G401.6 (cell line): ENCODE data around the gene BOK.
"Not testable (repeated sequence)": the region's sequence is repeated elsewhere in the genome, so short reads cannot be mapped to it uniquely, and the experiment has no call there.

Experiments
- FAIRE-seq: peaks from 2 replicates; lab custom pipeline; 2012; peaks lifted over from hg19 to GRCh38; lab: Jason Lieb, UNC

BOK gene

DNA sequence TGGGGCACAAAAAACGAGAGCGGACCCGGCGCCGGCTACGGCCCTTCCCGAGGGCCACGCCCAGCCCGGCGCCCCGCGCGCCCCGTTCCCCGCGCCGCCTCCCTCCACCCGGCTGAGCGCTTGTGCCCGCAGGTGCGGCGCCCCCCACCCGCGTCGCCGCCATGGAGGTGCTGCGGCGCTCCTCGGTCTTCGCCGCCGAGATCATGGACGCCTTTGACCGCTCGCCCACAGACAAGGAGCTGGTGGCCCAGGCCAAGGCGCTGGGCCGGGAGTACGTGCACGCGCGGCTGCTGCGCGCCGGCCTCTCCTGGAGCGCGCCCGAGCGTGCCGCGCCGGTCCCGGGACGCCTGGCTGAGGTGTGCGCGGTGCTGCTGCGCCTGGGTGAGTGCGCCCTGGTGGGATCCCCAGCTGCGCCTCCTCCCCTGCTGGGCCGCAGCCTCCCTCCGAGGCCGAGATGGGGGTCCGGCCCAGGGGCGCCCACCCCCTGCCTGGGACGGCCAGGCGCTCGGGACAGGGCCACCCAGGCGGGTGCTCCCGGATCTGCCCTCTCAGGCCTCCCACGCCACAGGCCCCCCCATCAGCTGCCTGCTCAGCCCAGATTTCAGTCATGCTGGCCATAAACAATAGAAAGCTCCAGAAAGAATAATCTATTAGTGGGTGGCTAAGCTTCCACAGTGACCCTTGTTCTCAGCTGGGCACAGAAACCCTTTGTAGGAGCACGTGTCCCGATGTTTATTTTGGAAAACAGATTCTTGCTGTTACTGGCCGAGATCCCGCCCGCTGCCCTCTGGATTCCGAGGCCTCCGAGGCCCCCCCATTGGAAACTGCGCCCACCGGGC lies 997 bp downstream of the BOK start:
- FAIRE-seq = no peak

GRCh38 chr2:241560162-241560882 lies 1.8 kb downstream of the BOK start:
- FAIRE-seq = no peak

DNA sequence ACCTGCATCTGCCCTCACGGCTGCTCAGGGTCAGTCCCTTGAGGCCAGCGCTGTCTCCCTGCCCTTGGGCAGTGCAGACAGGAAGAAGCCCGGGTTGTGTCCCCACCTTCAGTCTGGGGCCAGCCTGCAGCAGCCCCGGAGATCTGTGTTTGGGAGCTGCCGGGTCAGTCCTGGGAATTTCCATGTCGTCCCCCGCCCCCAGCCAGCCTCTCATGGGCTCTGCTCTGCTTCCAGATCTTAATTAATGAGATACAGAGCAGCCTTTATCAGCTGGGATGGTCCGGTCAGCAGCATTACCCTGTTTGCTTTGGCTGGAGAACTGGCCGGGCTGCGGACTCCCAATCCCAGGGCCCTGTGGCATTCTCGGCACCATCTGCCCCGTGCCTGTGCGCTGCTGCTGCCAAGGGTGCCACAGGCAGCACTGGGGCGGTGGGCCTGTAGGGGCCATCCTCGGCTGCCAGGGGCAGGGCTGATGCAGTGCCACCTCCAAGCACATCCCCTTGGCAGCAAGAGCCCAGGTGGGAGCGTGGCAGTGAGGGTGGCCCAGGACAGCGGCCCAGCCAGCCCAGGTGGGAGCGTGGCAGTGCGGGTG lies 2.4 kb downstream of the BOK start:
- FAIRE-seq = no peak

DNA sequence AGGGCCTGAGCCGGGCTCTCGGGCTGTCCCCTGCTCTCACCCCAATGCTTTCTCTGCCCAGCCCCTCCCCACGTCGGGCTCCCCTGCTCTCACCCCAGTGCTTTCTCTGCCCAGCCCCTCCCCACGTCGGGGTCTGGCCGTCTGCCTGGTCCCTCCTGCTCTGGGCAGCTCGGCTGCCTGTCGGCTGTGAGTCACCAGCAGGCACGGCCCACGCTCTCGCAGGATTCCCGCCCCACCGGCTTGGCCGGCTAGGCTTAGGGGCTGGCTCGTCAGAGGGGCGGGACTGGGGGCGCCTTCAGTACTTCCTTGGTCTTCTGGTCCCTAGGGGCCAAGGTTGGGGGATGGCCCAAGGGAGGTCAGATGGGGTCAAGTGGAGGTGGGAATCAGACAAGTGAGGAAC lies 3.3 kb downstream of the BOK start:
- no peak for FAIRE-seq

DNA sequence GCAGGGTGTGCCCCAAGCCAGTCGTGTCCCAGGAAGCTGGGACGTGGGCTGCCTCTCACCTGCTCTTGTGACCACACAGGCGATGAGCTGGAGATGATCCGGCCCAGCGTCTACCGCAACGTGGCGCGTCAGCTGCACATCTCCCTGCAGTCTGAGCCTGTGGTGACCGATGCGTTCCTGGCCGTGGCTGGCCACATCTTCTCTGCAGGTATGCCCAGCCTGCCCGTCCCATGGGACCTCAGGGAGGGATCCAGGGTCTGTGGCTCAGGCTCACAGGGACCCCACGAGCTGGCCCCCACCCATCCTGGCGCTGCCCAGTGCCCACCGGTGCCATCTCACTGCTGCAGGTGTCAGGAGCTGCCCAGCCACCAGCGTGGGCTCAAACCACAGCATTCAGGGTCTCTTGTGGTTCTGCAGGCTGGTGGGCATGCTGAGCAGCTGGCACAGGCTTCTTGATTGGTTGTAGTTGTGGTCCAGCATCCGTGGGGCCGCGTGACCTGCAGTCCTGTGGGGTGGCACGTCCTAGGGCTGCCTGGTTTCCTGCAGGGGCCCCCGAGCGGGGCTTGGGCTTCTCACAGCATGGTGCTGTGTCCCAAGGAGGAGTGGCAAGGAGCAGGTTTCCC lies 3.8 kb downstream of the BOK start:
- no peak for FAIRE-seq

DNA sequence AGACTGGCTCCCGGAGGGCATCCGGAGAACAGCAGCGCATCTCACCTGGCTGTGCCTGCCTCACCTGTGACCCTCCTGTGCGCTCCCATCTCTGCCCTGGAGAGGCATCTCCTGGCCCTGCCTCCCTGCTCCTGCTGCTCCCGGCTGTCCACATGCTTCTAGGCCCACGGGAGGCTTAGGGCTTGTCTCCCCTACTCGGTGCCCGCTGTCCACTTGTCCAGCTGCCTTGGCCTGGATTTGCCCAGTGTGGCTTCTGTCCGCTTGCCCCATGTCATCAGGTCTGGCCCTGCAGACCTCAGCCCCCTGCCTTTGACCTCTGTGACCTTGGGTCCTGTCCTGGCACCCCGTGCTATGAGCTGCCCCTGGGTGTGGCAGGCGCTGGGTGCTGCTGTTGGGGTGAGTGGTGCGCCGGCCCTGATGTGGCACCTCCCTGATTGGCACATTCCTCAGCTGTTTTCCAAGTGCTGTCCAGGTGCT lies 4.5 kb downstream of the BOK start:
- FAIRE-seq = no peak

- no peak for FAIRE-seq
Observed at GRCh38 chr2:241563571-241563980, 5.0 kb downstream of the BOK start.

DNA sequence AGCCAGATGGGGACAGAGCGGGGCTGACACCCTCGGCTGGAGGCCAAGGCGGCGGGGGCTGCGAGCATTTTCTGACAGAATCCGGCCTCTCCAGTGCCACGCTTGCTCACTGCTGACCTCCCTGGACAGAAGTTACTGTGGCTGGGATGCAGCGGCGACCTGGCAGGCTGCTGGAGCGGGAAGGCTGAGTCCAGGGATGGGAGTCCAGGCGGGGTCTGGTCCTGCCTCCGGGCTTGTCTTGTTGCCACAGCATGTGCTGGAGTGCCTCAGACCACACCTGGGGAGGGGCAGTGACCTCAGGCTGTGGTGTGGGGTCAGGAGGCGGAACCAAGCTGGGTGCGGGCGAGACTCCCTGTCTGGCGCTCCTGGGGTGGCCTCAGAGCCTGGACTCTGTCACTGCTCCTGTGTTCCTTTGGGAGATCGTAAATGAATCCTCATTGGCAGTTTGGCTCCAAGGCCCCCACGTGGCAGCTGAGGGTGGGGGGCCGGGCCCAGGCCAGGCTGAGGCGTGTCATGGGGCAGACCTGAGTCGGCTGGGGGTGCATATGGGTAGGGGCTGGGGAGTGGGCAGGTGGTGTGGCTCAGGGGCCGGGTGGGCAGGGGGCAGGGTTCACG lies 5.5 kb downstream of the BOK start:
- FAIRE-seq = no peak

DNA sequence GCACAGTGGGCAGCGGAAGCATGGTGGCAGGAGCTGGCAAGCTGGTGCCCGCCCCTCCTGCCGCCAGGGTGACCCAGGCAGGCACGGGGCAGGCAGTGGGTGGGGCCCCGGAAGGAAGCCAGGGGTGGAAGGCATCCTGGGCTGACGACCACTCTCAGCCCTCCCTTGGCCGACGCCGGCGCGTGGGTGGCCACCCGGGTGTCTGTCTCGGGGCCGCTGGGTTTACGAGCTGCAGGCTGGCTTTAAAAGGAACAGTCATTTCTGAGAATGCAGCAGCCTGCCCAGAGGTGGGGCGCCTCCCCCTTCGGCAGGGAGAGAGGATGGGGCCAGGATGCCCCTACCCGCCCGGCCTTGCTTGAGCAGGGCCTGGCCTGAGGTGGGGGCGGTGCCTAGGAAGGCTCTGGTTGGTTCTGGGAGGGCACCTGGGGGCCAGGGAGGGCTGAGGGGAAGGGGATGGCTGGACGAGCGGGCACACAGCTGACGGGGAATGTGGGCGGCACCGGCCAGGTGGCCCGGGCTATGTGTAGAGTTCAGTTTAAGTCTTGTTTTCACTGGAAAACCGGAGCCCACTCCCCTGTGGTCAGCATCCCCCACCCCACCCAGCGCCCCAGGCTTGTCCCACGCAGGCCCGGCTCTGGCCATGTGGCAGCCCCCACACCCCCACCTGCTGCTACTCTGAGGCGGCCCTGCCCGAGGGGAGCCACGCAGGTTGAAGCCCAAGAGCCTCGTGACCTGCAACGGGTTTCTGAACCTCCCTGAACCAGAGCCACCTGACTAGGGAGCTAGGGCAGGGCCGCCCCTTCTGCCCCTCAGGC lies 6.3 kb downstream of the BOK start:
- FAIRE-seq = no peak

- FAIRE-seq = no peak
Observed at GRCh38 chr2:241565411-241565810, 6.9 kb downstream of the BOK start.

- not testable (repeated sequence) for FAIRE-seq
Observed at GRCh38 chr2:241566021-241566420, 7.5 kb downstream of the BOK start.

DNA sequence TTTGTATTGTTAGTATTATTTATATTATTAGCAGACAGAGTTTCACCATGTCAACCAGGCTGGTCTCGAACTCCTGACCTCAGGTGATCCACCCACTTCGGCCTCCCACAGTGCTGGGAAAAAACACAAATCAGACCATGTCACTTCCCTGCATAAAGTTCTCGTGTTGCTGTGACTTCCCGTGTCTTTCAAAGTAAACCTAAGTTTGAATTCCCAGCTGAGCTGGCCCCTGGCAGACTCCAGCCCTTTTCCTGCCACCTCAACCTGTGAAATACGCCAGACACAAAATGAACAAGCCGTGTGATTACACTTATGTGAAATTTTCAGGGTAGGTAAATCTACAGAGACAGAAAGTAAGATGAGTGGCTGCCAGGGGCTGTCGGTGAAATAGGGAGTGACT lies 7.9 kb downstream of the BOK start:
- no peak for FAIRE-seq

GRCh38 chr2:241567266-241567665 lies 8.7 kb downstream of the BOK start:
- FAIRE-seq = not testable (repeated sequence)

- no peak for FAIRE-seq
Observed at GRCh38 chr2:241567776-241568175, 9.2 kb downstream of the BOK start.

GRCh38 chr2:241568726-241569125 lies 10.2 kb downstream of the BOK start:
- FAIRE-seq = no peak

GRCh38 chr2:241569831-241570281 lies 11.3 kb downstream of the BOK start:
- no peak for FAIRE-seq

DNA sequence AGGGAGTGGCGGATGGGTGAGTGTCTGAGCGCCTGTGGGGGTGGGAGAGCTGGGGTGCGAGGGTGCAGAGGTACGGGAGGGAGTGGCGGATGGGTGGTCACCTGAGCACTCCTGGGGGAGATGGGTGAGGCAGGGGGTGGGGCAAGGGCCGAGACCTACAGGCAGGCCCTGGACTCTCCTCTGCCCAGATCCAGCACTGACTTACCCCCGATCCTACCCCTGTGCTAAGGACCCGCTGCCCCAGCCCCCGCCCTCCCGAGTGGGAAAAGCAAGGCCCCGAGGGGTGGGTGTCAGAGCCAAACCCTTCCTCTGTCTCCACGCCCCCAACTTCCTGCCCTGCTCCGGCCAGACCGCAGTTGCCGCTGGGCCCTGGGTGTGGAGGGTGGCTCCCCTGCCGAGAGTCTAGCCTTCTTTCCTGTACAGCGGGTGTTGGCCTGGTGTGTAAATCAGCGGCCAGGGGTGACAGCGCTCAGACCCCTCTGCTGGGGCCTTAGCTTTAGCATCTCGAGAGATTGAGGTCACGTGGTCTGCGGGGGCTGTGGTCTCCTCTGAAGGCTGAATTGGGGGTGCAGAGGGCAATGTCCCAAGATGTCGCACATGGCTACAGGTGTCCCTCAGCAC lies 12.5 kb downstream of the BOK start:
- no peak for FAIRE-seq

DNA sequence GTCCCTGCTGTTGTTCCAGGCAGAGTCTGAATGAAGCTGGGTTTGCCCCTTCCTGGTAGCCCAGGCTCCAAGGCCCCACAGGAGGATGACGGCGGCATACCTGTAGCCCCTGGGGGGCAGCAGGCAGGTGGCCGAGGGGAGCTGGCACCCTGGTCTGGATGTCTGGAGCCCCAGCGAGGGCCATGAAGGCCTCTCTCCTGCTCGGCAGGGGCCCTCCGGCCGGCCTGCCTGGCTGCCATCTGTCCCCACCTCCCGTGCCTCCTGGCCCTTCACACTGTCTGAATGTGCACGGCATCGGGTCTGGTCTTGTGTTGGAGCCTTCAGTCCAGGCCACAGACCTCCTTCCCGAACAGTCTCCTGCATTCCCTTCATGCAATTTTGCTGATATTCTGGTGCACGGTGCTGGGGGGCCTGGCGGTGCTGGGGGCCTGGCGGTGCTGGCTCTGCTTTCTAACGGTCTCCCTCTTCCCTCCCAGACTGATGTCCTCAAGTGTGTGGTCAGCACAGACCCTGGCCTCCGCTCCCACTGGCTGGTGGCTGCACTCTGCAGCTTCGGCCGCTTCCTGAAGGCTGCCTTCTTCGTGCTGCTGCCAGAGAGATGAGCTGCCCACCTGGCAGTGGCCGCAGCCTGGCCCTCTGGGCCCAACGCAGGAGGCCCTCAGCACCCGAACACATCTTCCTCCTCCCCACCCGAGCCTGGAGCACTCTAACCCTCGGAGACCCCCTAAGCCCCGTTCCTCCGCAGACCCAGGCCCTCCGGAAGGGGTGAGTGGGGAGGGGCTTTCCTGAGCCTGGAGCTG lies 13.5 kb downstream of the BOK start:
- FAIRE-seq = no peak

DNA sequence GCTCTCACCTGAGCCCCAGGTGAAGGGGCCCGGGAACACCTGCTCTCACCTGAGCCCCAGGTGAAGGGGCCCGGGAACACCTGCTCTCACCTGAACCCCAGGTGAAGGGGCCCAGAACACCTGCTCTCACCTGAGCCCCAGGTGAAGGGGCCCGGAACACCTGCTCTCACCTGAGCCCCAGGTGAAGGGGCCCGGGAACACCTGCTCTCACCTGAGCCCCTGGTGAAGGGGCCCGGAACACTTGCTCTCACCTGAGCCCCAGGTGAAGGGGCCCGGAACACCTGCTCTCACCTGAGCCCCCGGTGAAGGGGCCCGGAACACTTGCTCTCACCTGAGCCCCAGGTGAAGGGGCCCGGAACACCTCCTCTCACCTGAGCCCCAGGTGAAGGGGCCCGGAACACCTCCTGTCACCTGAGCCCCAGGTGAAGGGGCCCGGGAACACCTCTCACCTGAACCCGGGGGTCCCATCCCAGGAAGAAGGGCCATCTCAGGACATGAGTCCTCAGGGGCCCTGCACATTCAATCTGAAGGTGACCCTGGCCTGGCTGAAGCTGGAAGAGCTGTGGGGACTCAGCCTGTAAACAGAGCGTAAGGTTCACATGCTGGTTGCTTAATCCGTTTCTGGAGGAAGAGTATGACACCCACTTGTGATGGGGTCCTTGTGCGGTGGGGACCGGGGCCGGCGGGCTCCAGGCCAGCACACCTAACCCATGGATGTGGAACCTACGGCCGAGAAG lies 14.5 kb downstream of the BOK start:
- not testable (repeated sequence) for FAIRE-seq
